H54 (cell line): Measurements from ENCODE around the gene LSM3.

Experiments
- DNase-seq: peaks from one replicate; pipeline ENCODE4 v3.0.0; 2011; ENCODE audit warnings: low spot score, mixed read lengths; ENCODE audit not compliant: insufficient read length
- FAIRE-seq: peaks from 3 replicates; lab custom pipeline; 2011; peaks lifted over from hg19 to GRCh38; lab: Jason Lieb, UNC
- POLR2A ChIP-seq: IDR thresholded peaks from 2 replicates; pipeline ENCODE4 v1.6.1; 2011; ENCODE audit warnings: low read depth, mild to moderate bottlenecking, low read length

Gene LSM3

DNA sequence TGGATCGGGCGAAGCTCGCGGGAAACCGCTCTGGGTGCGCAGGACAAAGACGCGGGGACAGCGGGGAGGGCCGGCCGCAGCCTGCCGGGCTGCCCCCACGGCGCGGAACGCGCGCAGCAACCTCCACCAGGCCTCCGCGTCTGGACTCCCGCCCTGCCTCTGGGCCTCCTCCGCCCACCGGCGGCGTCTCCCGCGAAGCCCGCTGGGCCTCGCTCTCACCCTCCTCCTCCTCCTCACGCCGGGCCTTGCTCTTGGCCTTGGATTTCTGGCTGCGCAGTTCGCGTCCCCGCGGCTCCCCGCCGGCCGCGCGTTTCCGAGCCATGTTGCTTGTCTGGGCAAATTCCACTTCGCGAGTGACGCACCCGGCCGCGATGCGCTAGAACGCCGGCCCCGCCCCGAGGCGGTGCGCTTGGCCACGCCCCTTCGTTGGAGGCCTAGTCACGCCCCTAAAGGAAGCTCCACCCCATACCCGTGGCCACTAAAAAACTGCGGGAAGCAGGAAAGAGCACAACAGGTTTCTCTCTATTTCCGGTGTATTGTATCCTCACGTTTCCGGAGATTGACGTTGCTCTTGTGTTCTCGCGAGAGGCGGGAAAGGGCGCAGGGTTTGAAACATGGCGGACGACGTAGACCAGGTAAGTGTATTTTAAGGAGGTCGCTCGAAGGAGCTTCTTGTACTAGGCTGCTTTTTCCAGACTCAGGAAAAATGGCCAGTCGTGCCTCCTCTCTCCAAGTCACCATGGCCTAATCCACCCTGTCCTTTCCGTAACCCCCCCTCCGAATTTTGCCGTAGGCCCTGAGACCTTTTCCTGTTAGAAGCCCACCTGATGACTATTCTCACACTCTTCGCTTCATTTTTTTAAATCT is at the start of gene LSM3, which contains the start of gene XPC:
Gene LSM3, plus strand, starts transcription at position 571 of the 867 bp plus-strand sequence. Its CDS starts 44 bp downstream, at position 615.
Gene XPC, minus strand, starts transcription at position 355 of the 867 bp plus-strand sequence. Its CDS starts 33 bp downstream, at position 322.
- DNase-seq: peak; percentile 83
- TF ChIP-seq POLR2A: peak; percentile 81
- peak; percentile 99 for FAIRE-seq

GRCh38 chr3:14129296-14129695 is 49.3 kb upstream of the LSM3 start:
- DNase-seq (no peak), FAIRE-seq (no peak)

GRCh38 chr3:14130230-14130629 is 48.4 kb upstream of the LSM3 start:
- FAIRE-seq: no peak
- no peak for TF ChIP-seq POLR2A
- DNase-seq: no peak

More at GRCh38 chr3:14129296-14129695, 49.3 kb upstream of the LSM3 start:
- TF ChIP-seq POLR2A: no peak

GRCh38 chr3:14130707-14131106 is 47.9 kb upstream of the LSM3 start:
- TF ChIP-seq POLR2A: no peak
- DNase-seq: no peak
- no peak for FAIRE-seq

DNA sequence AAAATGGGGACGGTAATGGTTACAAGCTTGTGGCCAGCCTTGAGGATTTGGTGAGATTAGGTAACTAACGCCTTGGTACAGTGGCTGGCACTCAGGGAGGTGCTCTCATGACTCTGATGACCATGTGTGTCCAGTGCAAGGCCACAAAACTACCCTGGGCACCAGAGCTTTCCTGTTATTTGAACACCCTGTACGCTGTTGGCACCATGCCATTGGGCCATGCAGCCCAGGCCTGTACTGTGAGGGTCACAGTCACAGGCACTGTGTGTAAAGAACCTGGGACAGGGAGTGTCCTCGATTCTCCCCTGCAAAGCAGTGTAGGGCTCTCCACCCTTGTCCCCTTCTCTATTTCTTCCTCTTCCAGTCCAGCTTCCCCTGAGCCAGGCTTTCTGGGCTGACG is 47.5 kb upstream of the LSM3 start:
- TF ChIP-seq POLR2A: no peak
- FAIRE-seq: no peak
- no peak for DNase-seq

DNA sequence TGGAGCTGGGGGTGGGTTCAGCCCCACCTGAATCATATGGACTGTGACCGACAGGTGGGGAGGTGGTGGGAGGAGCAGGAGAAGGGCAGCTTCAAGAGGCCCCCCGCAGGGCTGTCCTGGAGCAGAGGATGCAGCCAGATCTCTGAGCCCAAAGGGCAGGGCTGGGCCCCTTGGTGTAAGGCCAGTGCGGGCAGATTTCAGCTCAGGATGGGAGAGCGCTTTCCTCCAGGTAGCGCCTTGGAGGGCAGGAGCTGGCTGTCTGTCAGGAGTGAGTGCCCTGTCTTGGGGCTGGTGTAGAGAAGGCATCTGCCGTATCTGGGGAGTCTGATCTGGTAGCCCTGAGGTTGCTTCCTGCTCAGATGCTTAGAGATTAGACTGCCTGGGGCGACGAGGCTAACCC is 46.5 kb upstream of the LSM3 start:
- no peak for FAIRE-seq
- no peak for TF ChIP-seq POLR2A

DNA sequence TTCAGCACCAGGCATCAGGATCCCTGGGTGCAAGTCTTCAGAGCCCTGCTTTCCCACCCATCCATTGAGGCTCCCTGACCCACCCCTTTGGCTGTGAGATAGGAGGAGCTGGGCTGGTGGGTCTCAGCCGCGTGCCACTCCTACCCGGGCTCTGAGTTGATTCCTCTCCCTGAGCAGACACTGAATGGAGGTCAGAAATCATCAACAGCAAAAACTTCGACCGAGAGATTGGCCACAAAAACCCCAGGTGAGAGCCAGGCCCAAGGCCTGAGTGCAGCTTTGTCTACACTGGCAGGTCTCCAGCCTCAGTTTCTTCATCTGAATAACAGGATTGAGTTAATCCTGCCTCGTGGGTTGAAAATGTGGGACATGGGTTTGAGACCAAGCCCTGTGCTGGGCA is 45.9 kb upstream of the LSM3 start:
- DNase-seq (no peak), FAIRE-seq (no peak)
- TF ChIP-seq POLR2A: no peak

More for the DNA sequence above, 46.5 kb upstream of the LSM3 start:
- DNase-seq: no peak

- FAIRE-seq: no peak
- no peak for DNase-seq
- no peak for TF ChIP-seq POLR2A
Observed at GRCh38 chr3:14133188-14133800, 45.3 kb upstream of the LSM3 start.

GRCh38 chr3:14133876-14134275 is 44.7 kb upstream of the LSM3 start:
- FAIRE-seq: no peak
- no peak for TF ChIP-seq POLR2A

GRCh38 chr3:14134291-14134690 is 44.3 kb upstream of the LSM3 start:
- no peak for DNase-seq
- TF ChIP-seq POLR2A: no peak
- FAIRE-seq: no peak

More at GRCh38 chr3:14133876-14134275, 44.7 kb upstream of the LSM3 start:
- no peak for DNase-seq

DNA sequence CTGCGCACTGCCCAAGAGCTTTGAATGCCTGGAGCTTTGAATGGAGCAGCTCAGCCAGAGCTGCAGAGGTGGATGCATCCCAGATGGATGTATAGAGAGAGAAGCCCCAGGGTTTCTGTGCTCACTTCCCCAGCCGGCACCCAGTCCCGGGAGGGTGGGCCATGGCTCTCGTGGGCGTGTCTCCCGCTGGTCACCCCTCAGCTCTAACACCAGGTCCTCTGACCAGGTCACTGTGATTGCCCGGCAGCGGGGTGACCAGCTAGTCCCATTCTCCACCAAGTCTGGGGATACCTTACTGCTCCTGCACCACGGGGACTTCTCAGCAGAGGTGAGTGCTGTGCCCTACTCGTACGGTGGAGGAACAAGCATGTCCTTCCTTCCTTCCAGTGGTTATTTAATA is 43.0 kb upstream of the LSM3 start:
- FAIRE-seq: no peak
- DNase-seq: no peak
- TF ChIP-seq POLR2A: no peak

DNA sequence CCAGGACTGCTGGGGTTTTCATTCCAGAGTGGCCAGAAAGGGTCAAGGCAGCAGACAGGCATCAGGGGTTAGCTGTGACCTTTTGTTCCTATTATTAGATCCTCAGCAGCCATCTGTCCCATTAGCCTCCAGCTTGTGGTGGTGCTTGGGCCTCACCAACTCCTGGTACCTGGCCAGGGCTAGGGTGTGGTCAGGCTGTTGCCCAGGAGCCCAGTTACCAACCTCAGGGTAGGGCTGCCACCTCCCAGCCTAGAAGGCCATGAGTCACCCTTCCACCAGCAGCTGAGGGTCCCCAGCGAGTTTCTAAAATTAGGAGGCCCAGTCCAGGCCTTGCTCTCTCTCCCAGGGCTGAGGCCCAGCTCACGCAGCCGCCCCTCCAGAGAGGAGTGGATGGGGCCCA is 41.6 kb upstream of the LSM3 start:
- peak; percentile 50 for DNase-seq
- TF ChIP-seq POLR2A: no peak
- FAIRE-seq: no peak

GRCh38 chr3:14137445-14137844 is 41.2 kb upstream of the LSM3 start:
- no peak for DNase-seq
- TF ChIP-seq POLR2A: no peak
- no peak for FAIRE-seq

DNA sequence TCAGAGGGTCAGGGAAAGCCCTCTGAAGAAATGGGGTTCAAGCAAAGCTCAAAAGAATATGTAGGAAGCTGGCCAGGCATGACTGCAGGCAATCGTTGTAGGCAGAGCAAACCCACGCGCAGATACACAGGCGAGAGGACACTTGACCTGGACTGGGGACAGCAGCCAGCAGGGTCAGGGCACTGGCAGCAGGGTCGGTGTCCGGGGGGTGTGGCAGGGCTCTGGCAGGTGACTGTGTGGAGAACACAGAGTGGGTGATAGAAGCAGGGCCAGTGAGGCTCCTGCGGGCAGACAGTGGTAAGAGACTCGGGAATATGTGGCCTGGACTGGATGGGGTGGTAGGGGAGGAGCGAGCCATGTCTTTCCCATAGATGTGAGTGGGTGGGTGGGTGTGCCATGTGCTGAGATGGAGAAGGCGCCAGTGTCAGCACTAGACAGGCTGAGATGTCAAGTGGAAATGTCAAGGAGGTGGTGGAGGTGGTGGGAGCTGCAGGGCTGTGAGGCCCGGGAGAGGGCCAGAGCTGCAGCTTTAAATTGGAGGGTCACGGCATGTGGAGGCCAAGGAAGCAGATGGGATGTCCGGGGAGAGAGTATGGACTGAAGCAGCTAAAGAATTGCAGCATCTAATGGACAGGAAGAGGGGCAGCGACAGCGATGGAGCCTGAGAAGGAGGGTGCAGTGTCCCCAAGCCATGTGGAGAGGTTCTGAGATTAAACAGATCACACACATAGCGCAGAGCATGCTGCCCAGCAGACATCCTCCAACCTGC is 40.3 kb upstream of the LSM3 start:
- FAIRE-seq (no peak), DNase-seq (no peak)
- no peak for TF ChIP-seq POLR2A
